Stimulated activated CD4-positive, alpha-beta T cell treated with anti-CD3 and anti-CD28 coated beads, Interleukin-15, amount 100 ng/mL, for 48 hours (primary cell): ENCODE results near the gene RNASE4.

Experiments used
- DNase-seq, 2 donors: peaks; one replicate each; pipeline ENCODE4 v3.0.0-alpha.2; 2020; ENCODE audit warnings: low read depth in 2 of 2

Gene RNASE4

DNA sequence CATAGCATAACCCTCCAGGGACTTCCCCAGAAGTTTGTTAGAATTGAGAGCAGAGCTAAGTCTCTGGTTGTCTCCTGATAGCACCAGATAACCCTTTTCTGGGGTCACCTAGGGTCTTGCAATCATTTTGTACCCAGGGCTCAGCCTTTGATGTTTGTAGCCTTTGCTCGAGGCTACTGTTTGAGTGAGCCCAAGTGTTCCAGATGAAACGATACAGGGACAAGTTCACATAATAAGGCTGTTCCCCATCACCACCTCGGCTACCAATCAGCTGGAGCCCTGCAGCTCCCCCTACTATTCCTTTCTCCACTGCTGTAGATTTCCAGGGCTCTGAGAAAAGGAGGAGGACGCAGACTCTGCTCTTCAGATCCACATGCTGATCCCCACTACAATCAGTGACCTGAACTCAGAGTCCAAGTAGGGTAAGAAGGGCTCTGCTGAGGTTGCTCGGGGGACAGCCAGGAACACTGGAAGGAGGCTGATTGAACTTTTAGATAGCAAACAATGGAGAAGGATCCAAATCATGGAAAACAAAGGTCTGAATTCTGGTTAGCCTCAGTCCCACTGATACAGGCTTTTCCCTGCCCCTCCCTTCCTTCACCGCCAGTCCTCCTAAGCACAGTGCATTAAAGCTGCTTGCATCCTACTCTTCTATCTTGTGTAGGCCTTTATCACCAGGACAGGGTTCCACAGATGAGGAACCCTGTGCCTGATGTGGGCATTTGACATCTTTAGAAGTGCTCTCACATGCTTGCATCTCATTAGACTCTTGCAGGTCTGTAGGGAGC, 61.4 kb downstream of the RNASE4 start, which contains the start of gene EDDM3A:
TSS of gene EDDM3A (plus strand) at position 317 of the 788 bp plus-strand sequence. CDS start 1,694 bp downstream, outside the sequence.
- no peak for DNase-seq

DNA sequence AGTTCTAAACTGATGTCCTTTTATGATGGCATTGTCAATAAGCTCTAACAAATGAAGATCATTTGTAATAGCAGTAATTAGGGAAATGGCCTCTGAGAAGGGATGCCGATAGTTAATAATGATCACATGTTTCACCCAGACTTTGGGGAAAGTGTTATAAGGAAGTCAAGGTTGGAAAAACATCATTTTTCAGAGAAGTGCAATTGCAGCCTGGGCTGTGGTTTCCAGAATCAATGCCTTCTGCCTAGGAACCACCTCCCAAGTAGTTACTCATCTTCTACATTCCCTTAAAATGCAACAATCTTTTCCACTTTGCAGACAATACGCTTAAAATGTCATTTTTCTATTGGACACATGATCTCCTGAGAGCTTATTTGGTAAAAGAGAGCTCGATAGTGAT, 62.2 kb downstream of the RNASE4 start:
- DNase-seq, result no peak

DNA sequence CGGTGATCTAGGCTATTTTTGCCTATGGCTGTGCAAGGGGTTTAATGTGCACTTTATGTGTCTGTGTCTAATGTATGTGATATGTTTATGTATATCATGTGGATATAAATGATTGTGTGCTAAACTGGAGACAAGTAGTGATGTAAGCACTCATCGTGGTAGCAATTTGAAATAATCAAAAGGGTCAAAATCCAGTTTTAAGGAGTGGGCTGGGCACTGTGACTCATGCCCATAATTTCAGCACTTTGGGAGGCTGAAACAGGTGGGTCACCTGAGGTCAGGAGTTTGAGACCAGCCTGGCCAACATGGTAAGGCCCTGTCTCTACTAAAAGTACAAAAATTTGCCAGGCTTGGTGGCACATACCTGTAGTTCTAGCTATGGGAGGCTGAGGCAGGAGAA, 64.1 kb downstream of the RNASE4 start:
- no peak for DNase-seq

- DNase-seq, result no peak
These were observed 65.8 kb downstream of the RNASE4 start for GRCh38 chr14:20750194-20750593.
